Retinal pigment epithelial cell (primary cell): ENCODE results near the gene TEN1.
"Not testable (repeated sequence)": the region's sequence is repeated elsewhere in the genome, so short reads cannot be mapped to it uniquely, and the experiment has no call there.

Source experiments
- DNase-seq: peaks from one replicate; pipeline ENCODE4 v3.0.0-alpha.2; 2010; ENCODE audit warnings: low read depth
- H3K4me3 ChIP-seq: 2 replicates; pipeline ENCODE4 v1.5.1; 2011; ENCODE audit warnings: mild to moderate bottlenecking, low read length, control low read depth, moderate library complexity
- TF ChIP-seq, protein P1 (sequence below): conservative IDR thresholded peaks from 2 replicates; pipeline ENCODE4 v1.5.1; 2011; ENCODE audit warnings: low read depth, low read length, control low read depth, inconsistent platforms

The TEN1 gene

GRCh38 chr17:76039121-76039520 lies 60.1 kb downstream of the TEN1 start:
- TF ChIP-seq, protein P1, sequence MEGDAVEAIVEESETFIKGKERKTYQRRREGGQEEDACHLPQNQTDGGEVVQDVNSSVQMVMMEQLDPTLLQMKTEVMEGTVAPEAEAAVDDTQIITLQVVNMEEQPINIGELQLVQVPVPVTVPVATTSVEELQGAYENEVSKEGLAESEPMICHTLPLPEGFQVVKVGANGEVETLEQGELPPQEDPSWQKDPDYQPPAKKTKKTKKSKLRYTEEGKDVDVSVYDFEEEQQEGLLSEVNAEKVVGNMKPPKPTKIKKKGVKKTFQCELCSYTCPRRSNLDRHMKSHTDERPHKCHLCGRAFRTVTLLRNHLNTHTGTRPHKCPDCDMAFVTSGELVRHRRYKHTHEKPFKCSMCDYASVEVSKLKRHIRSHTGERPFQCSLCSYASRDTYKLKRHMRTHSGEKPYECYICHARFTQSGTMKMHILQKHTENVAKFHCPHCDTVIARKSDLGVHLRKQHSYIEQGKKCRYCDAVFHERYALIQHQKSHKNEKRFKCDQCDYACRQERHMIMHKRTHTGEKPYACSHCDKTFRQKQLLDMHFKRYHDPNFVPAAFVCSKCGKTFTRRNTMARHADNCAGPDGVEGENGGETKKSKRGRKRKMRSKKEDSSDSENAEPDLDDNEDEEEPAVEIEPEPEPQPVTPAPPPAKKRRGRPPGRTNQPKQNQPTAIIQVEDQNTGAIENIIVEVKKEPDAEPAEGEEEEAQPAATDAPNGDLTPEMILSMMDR, result no peak
- DNase-seq, result no peak
- H3K4me3 ChIP-seq, result no peak overlapping the region

DNA sequence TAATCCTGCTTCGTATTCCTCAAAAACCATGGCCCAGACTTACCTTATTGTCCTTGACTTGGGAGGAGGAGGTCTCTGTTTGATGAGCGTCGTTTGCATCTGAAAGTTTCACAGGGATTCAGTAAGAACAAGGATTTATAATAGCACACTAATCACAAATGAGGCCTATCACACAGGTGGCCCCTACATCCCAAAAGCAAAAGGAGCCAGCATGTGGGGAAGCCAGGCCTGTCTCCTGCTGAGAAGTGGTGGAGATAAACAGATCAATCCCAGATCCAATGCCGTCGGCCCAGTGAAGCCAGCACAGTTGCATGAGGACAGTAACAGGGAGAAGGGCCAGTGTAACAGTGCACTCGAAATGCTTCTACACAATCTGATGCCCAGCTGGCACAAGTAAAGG lies 61.3 kb downstream of the TEN1 start:
- no peak overlapping the region for H3K4me3 ChIP-seq
- TF ChIP-seq, protein P1, result no peak
- DNase-seq, result no peak

DNA sequence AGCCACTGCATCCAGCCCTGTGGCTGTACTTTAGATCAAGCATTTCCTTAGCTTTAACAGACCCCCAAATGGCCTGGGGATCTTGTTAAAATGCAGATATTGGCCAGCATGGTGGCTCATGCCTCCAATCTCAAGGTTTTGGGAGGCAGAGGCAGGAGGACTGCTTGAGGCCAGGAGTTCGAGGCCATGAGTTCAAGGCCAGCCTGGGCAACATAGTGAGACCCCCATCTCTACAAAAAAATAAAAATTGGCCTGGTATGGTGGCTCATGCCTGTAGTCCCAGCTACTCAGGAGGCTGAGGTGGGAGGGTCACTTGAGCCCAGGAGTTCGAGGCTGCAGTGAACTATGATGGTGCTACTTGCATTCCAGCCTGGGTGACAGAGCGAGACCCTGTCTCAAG lies 63.8 kb downstream of the TEN1 start:
- H3K4me3 ChIP-seq, DNase-seq: not testable (repeated sequence)

DNA sequence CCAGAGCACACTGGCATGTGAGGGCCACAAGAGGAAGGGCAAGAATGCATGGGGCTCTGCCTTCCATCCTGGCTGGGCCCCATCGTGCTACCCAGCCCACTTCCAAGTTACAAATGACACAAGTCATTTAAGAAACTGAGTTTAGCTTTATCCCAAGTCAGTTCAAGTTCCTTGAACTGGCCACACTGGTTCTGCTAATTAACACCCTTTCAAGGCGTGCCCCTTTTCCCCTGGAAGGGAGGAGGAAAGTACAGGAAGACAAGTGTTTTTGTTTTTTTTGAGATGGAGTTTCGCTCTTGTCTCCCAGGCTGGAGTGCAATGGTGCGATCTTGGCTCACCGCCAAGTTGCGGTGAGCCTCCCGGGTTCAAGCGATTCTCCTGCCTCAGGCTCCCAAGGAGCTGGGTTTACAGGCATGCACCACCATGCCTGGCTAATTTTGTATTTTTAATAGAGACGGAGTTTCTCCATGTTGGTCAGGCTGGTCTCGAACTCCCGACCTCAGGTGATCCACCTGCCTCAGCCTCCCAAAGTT lies 65.5 kb downstream of the TEN1 start:
- DNase-seq, H3K4me3 ChIP-seq: not testable (repeated sequence)

DNA sequence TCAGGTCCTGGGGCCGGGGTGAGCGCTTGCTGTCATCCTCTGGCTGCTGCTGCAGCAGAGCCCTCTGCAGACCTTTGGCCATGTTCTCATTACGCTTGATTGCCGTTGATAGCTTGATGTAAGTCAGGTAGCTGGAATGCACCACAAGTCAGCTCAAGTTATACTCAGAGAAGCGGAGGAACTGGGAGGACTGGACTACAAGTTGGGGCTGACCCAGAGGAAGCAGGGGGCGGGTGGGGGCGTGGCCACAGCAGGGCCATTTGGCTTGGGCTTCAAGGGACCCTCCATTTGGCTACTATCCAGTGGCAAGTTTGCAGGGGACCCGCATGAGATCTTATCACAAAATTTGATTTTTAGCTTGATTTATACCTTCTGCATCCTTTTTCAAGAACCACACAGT lies 67.0 kb downstream of the TEN1 start:
- no peak overlapping the region for H3K4me3 ChIP-seq
- peak; percentile 45 for DNase-seq
- TF ChIP-seq, protein P1, result no peak

DNA sequence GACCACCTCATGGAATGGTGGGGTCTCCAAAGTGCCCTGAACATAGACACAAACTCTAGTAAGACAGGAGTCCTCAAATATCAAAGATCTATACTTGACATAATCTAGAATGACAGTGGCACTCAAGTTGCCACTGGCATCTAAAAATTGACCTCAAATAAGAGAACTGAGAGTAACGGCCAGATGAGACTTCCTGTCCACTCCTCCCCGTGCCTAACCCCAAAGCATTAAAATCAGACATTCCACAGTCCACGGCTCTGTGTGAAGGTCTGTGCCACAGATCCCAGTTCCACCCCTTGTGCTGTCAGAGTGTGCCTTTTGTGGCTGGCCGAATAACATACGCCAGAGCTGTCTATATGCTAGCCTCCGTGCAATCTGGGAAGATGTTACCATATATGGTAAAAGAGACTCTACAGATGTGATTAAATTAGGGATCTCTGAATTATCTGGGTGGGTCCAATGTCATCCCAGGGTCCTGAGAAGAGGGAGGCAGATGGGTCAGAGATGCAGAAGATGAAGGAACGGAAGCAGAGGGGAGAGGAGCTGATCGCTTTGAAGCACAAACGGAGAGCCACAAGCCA lies 69.1 kb downstream of the TEN1 start:
- no peak for DNase-seq
- H3K4me3 ChIP-seq, result no peak overlapping the region
- TF ChIP-seq, protein P1, result no peak

DNA sequence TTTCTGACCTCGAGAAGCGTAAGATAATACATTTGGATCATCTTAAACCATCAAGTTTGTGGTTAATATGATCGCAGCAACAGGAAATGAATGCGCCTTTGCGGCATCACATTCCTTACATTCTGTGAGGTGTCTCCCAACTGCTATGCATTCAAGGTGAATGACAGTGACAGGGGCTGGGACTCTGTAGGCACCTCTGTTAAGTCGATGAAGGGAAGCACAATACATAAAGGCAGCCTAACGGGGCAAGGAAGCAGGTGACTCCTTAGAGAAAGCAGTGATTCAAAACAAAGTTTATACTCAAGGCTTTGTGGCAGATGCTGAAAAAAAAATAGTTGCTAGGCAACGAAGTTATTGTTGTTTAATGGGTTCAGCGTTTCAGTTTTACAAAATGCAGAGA lies 69.7 kb downstream of the TEN1 start:
- TF ChIP-seq, protein P1, result no peak
- DNase-seq, result no peak
- H3K4me3 ChIP-seq, result no peak overlapping the region

DNA sequence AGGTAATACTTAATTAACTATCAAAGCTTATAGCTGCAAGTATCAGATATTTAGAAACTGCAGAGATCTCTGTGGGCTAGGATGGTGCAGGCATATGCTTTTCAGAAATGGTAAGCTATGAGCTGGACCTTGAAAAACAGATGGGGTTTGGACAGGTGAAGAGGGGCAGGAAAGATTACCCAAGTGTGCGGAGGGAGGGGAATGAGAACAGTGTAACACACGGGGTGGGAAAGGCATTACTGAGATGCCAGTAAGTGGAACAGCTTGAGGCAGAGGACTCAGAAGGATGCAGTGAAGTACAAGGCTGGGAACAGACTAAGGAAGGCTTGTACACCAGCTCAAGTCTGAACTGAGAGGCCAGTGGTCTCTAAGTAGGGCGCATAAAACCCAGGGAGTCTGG lies 70.2 kb downstream of the TEN1 start:
- TF ChIP-seq, protein P1, result no peak
- no peak for DNase-seq
- no peak overlapping the region for H3K4me3 ChIP-seq
